Measurements from ENCODE around the gene E2F3. TPM values are rescaled to one million over a fixed set of nuclear protein-coding genes. Genes with fewer than 3 reads are reported as not detected.

E2F3 gene
- total RNA-seq, 1 donor from 2014 or later, result 16.8 TPM

GRCh38 chr6:20413826-20414225 is 12.1 kb downstream of the E2F3 start:
- Mint-ChIP-seq H3K4me1 (ENCODE audit: low read depth) (peaks cover 24% of the 10 kb centered on the region), H3K4me3 (ENCODE audit: unreplicated experiment) (no peak overlapping the region)

DNA sequence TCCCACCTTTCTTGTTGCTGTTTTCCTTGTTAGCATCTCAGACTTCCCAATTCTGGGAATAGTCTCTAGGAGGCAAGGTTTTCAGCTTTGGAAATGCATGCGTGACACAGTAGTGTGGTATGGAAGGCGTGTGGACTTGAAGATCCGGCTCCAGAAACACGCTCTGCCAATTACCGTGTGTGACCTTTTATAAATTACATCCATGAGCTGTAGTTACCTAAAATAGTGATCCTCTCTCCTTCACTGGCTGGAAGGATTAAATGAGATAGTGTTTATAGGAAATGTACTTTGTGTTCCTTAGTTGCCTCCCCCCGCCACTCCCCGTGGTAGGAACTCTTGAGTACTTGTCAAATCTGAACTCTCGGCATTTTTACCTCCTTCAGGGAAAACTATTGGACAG is 13.0 kb downstream of the E2F3 start:
- DNase-seq (ENCODE audit: low spot score), result no peak
- Mint-ChIP-seq H3K9me3 (ENCODE audit: low read depth) (no peaks in the 10 kb centered on the region), H3K36me3 (ENCODE audit: low read depth) (no peaks in the 10 kb centered on the region), H3K27me3 (ENCODE audit: low read depth) (no peaks in the 10 kb centered on the region), H3K27ac (ENCODE audit: unreplicated experiment) (no peak overlapping the region), H3K4me3 (ENCODE audit: unreplicated experiment) (no peak overlapping the region), H3K4me1 (ENCODE audit: low read depth) (peaks cover 15% of the 10 kb centered on the region)
- TF ChIP-seq CTCF (IDR thresholded peaks at IDR 0.05), result no peak

More at GRCh38 chr6:20413826-20414225, 12.1 kb downstream of the E2F3 start:
- Mint-ChIP-seq H3K36me3 (ENCODE audit: low read depth) (no peaks in the 10 kb centered on the region), H3K27me3 (ENCODE audit: low read depth) (no peaks in the 10 kb centered on the region), H3K27ac (ENCODE audit: unreplicated experiment) (no peak overlapping the region), H3K9me3 (ENCODE audit: low read depth) (no peaks in the 10 kb centered on the region)
- TF ChIP-seq CTCF (IDR thresholded peaks at IDR 0.05), result no peak
- no peak for DNase-seq (ENCODE audit: low spot score)

GRCh38 chr6:20415304-20415703 is 13.6 kb downstream of the E2F3 start:
- Mint-ChIP-seq H3K36me3 (ENCODE audit: low read depth) (no peaks in the 10 kb centered on the region), H3K4me1 (ENCODE audit: low read depth) (peaks cover 16% of the 10 kb centered on the region), H3K4me3 (ENCODE audit: unreplicated experiment) (no peak overlapping the region), H3K27ac (ENCODE audit: unreplicated experiment) (no peak overlapping the region), H3K9me3 (ENCODE audit: low read depth) (no peaks in the 10 kb centered on the region), H3K27me3 (ENCODE audit: low read depth) (no peaks in the 10 kb centered on the region)
- TF ChIP-seq CTCF (IDR thresholded peaks at IDR 0.05), result no peak
- no peak for DNase-seq (ENCODE audit: low spot score)

DNA sequence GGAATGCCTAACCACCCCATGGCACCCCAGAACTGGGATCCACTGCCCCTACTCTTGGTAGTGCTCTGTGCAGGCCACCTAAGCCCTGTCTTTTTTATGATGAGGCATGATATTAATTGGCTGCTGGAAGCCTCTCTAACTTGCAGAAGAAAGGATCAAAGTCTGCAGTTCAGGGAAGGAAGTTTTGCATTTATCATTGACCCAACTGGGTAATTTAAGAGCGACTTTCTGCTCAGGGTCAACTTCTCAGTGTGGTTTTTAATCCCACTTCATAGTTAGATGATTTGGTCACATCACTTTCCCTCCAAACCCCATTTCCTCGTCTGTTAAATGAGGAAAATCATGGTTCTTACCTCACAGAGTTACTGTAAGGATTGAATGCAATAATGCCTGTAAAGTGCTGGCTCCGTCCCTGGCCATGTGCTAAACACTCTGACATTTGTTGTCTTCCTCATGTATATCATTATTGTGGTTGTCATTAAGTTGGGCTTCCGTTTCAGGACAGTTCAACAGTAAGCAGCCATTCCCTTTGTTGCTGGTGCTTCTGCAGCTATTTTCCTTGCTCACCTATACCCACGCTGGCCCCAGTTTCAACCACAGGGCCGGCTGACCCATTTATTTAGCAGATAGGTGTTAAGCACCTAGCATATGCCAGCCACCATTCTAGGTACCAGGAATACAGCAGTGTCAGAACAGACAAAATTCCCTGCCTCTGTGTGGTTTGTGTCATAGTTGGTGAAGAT is 14.2 kb downstream of the E2F3 start:
- Mint-ChIP-seq H3K4me1 (ENCODE audit: low read depth) (peaks cover 19% of the 10 kb centered on the region), H3K36me3 (ENCODE audit: low read depth) (no peaks in the 10 kb centered on the region), H3K27ac (ENCODE audit: unreplicated experiment) (no peak overlapping the region), H3K4me3 (ENCODE audit: unreplicated experiment) (no peak overlapping the region), H3K9me3 (ENCODE audit: low read depth) (no peaks in the 10 kb centered on the region), H3K27me3 (ENCODE audit: low read depth) (no peaks in the 10 kb centered on the region)
- no peak for TF ChIP-seq CTCF (IDR thresholded peaks at IDR 0.05)
- DNase-seq (ENCODE audit: low spot score), result no peak

- Mint-ChIP-seq H3K4me3 (ENCODE audit: unreplicated experiment) (no peak overlapping the region), H3K9me3 (ENCODE audit: low read depth) (peaks cover 1% of the 10 kb centered on the region), H3K27ac (ENCODE audit: unreplicated experiment) (no peak overlapping the region), H3K36me3 (ENCODE audit: low read depth) (peaks cover 2% of the 10 kb centered on the region), H3K27me3 (ENCODE audit: low read depth) (no peaks in the 10 kb centered on the region), H3K4me1 (ENCODE audit: low read depth) (peaks cover 20% of the 10 kb centered on the region)
- no peak for TF ChIP-seq CTCF (IDR thresholded peaks at IDR 0.05)
- DNase-seq (ENCODE audit: low spot score), result no peak
Observed at GRCh38 chr6:20416567-20417345, 15.1 kb downstream of the E2F3 start.

Data from chondrocyte (in vitro differentiated cells).